H9 (cell line): ENCODE results near the gene SLC30A5. TPM values are rescaled to one million over a fixed set of nuclear protein-coding genes. Genes with fewer than 3 reads are reported as not detected.

Experiments used
- DNase-seq: peaks from one replicate; pipeline ENCODE4 v3.0.0-alpha.2; 2017
- H2AFZ ChIP-seq: one replicate; pipeline ENCODE4 v1.6.1; 2013; ENCODE audit warnings: mild to moderate bottlenecking, low read length, control low read depth, moderate library complexity
- H2AK5ac ChIP-seq: 2 replicates; pipeline ENCODE4 v1.6.1; 2013; ENCODE audit warnings: low read length, control low read depth, mixed read lengths; ENCODE audit not compliant: insufficient read length
- H2BK120ac ChIP-seq: one replicate; pipeline ENCODE4 v1.6.1; 2013; ENCODE audit warnings: low read depth, mild to moderate bottlenecking, low read length, control low read depth, inconsistent platforms; ENCODE audit not compliant: poor library complexity, severe bottlenecking
- H2BK12ac ChIP-seq: 2 replicates; pipeline ENCODE4 v1.6.1; 2013; ENCODE audit warnings: low read length, control low read depth, mixed read lengths, low read depth; ENCODE audit not compliant: insufficient read length
- H2BK15ac ChIP-seq: 2 replicates; pipeline ENCODE4 v1.6.1; 2013; ENCODE audit warnings: low read depth, low read length, control low read depth
- H2BK20ac ChIP-seq: one replicate; pipeline ENCODE4 v1.6.1; 2013; ENCODE audit warnings: low read depth, mild to moderate bottlenecking, low read length, control low read depth, inconsistent platforms; ENCODE audit not compliant: poor library complexity, severe bottlenecking
- H2BK5ac ChIP-seq: 2 replicates; pipeline ENCODE4 v1.6.1; 2013; ENCODE audit warnings: low read length, control low read depth, mixed read lengths; ENCODE audit not compliant: insufficient read length
- H3K14ac ChIP-seq: 2 replicates; pipeline ENCODE4 v1.6.1; 2013; ENCODE audit warnings: low read length, control low read depth; ENCODE audit not compliant: insufficient read depth
- H3K18ac ChIP-seq: 2 replicates; pipeline ENCODE4 v1.6.1; 2013; ENCODE audit warnings: low read depth, mild to moderate bottlenecking, mixed read lengths, low read length, control low read depth; ENCODE audit not compliant: insufficient read length
- H3K23ac ChIP-seq: 2 replicates; pipeline ENCODE4 v1.6.1; 2013; ENCODE audit warnings: low read length, control low read depth, mixed read lengths, low read depth; ENCODE audit not compliant: insufficient read length
- H3K23me2 ChIP-seq: 2 replicates; pipeline ENCODE4 v1.6.1; 2013; ENCODE audit warnings: low read depth, mild to moderate bottlenecking, mixed read lengths, low read length, control low read depth; ENCODE audit not compliant: insufficient read length, poor library complexity, severe bottlenecking
- H3K27ac ChIP-seq: 2 replicates; pipeline ENCODE4 v1.5.1; 2013; ENCODE audit warnings: low read length, control low read depth, mixed read lengths, low read depth; ENCODE audit not compliant: insufficient read length
- H3K27me3 ChIP-seq: 2 replicates; pipeline ENCODE4 v1.6.1; 2013; ENCODE audit warnings: low read length, control low read depth, inconsistent platforms; ENCODE audit not compliant: insufficient read depth
- H3K4ac ChIP-seq: 2 replicates; pipeline ENCODE4 v1.6.1; 2013; ENCODE audit warnings: low read depth, mild to moderate bottlenecking, control low read depth, inconsistent platforms, low read length, moderate library complexity
- H3K4me1 ChIP-seq: 2 replicates; pipeline ENCODE4 v1.6.1; 2013; ENCODE audit warnings: low read length, control low read depth, inconsistent platforms; ENCODE audit not compliant: insufficient read depth
- H3K4me2 ChIP-seq: 2 replicates; pipeline ENCODE4 v1.6.1; 2013; ENCODE audit warnings: low read length, control low read depth, mixed read lengths; ENCODE audit not compliant: insufficient read length, insufficient read depth
- H3K56ac ChIP-seq: 2 replicates; pipeline ENCODE4 v1.6.1; 2013; ENCODE audit warnings: low read depth, mild to moderate bottlenecking, mixed read lengths, low read length, control low read depth; ENCODE audit not compliant: insufficient read length
- H3K79me1 ChIP-seq: 2 replicates; pipeline ENCODE4 v1.6.1; 2013; ENCODE audit warnings: low read depth, mild to moderate bottlenecking, moderate library complexity, low read length, control low read depth, inconsistent platforms; ENCODE audit not compliant: insufficient read depth, poor library complexity, severe bottlenecking
- H3K79me2 ChIP-seq: 2 replicates; pipeline ENCODE4 v1.6.1; 2013; ENCODE audit warnings: low read length, control low read depth, inconsistent platforms; ENCODE audit not compliant: insufficient read depth
- H3K9ac ChIP-seq: 2 replicates; pipeline ENCODE4 v1.6.1; 2013; ENCODE audit warnings: low read length, control low read depth, mixed read lengths; ENCODE audit not compliant: insufficient read length; ENCODE audit errors: extremely low read depth
- H3K9me3 ChIP-seq: one replicate; pipeline ENCODE4 v1.6.1; 2013; ENCODE audit warnings: low read depth, low read length, inconsistent platforms; ENCODE audit not compliant: control insufficient read depth
- H3T11ph ChIP-seq: one replicate; pipeline ENCODE4 v1.6.1; 2013; ENCODE audit warnings: mild to moderate bottlenecking, low read length, control low read depth, inconsistent platforms
- H4K20me1 ChIP-seq: one replicate; pipeline ENCODE4 v1.6.1; 2013; ENCODE audit not compliant: control insufficient read depth, insufficient read length, insufficient read depth
- H4K5ac ChIP-seq: 2 replicates; pipeline ENCODE4 v1.6.1; 2013; ENCODE audit warnings: low read depth, mild to moderate bottlenecking, mixed read lengths, low read length, control low read depth; ENCODE audit not compliant: insufficient read length
- H4K8ac ChIP-seq: replicated peaks from 2 replicates; pipeline ENCODE4 v1.6.1; 2013; ENCODE audit warnings: low read length, control low read depth, mixed read lengths, low read depth; ENCODE audit not compliant: insufficient read length
- H4K91ac ChIP-seq: 2 replicates; pipeline ENCODE4 v1.6.1; 2013; ENCODE audit warnings: low read depth, mild to moderate bottlenecking, moderate library complexity, mixed read lengths, low read length, control low read depth; ENCODE audit not compliant: insufficient read length
- H3K27ac Mint-ChIP-seq, 3 experiments: 2 replicates in 2 of 3; 3 replicates in 1 of 3; pipeline ENCODE4 v1.8.0; 2020 to 2021; ENCODE audit warnings: mixed read lengths in 3 of 3, mild to moderate bottlenecking in 1 of 3, moderate library complexity in 1 of 3
- H3K27me3 Mint-ChIP-seq: 2 replicates; pipeline ENCODE4 v1.8.0; 2021; ENCODE audit warnings: low read depth, mild to moderate bottlenecking, moderate library complexity, mixed read lengths
- H3K36me3 Mint-ChIP-seq, 3 experiments: 2 replicates in 2 of 3; 3 replicates in 1 of 3; pipeline ENCODE4 v1.8.0; 2020 to 2021; ENCODE audit warnings: low read depth in 3 of 3, mixed read lengths in 3 of 3; ENCODE audit not compliant: insufficient read depth in 1 of 3
- H3K4me1 Mint-ChIP-seq, 2 experiments: 2 replicates each; pipeline ENCODE4 v1.8.0; 2020; ENCODE audit warnings: mixed read lengths in 2 of 2
- H3K4me3 Mint-ChIP-seq, 2 experiments: 2 replicates in 1 of 2; 3 replicates in 1 of 2; pipeline ENCODE4 v1.8.0; 2020 to 2021; ENCODE audit warnings: mild to moderate bottlenecking in 2 of 2, mixed read lengths in 2 of 2, moderate library complexity in 1 of 2
- H3K9me3 Mint-ChIP-seq, 2 experiments: 2 replicates in 1 of 2; 3 replicates in 1 of 2; pipeline ENCODE4 v1.8.0; 2020; ENCODE audit warnings: mild to moderate bottlenecking in 2 of 2, mixed read lengths in 2 of 2, moderate library complexity in 1 of 2
- WGBS: extraction: QIAGEN DNeasy Blood & Tissue Kit; methylation state at CpG from one replicate; pipeline ENCODE4 v1.1.7; 2013; ENCODE audit warnings: missing lambda C conversion rate, low lambda C conversion rate, mixed read lengths; ENCODE audit not compliant: insufficient read length; ENCODE audit errors: extremely low coverage; 5-methylcytosine and 5-hydroxymethylcytosine counted together
- total RNA-seq: library from RNA; stranded (reverse); gene quantifications from 2 replicates; pipeline ENCODE4 v1.2.1, GENCODE V29; 2021
- TF ChIP-seq, protein P1 (sequence below): fragments of 200-600 bp; sonication (generic); conservative IDR thresholded peaks from 3 replicates; pipeline ENCODE4 v1.8.0; 2021; ENCODE audit warnings: antibody characterized with exemption, mild to moderate bottlenecking

The SLC30A5 gene
- total RNA-seq, 1 experiment from 2014 or later = 33.7 TPM

DNA sequence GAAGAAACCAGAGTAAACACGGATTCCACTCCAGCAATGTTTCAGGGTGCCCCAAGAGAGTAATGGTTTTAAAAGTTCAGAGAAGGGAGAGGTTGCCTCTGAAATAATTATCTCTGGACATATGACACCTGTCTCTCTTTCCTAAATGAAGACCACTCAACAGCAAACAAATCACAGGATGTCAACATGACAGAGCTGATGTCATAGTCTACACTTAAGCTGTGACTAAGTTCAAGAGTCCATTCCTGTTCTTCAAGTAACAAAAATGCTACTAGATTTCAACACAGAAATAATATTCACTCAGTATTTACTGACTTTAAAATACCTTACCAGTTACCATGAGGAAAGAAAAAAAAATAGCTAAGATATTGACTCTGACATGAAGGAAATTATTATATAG is 44.7 kb upstream of the SLC30A5 start:
- no peak overlapping the region for H2BK20ac ChIP-seq
- no peak overlapping the region for H3K9ac ChIP-seq
- Mint-ChIP-seq H3K9me3 (no peaks in the 10 kb centered on the region), H3K36me3 (no peaks in the 10 kb centered on the region), H3K4me3 (no peak overlapping the region), H3K27me3 (no peaks in the 10 kb centered on the region; the same call in 1 of the 2 replicates), H3K4me1 (no peaks in the 10 kb centered on the region), H3K27ac (no peak overlapping the region)
- no peak overlapping the region for H3T11ph ChIP-seq
- H3K18ac ChIP-seq = no peak overlapping the region
- no peaks in the 10 kb centered on the region for H3K4me1 ChIP-seq
- H2AK5ac ChIP-seq = no peak overlapping the region
- no peak overlapping the region for H2AFZ ChIP-seq
- H3K27ac ChIP-seq = no peak overlapping the region
- no peak overlapping the region for H3K56ac ChIP-seq
- no peak overlapping the region for H3K4ac ChIP-seq
- no peaks in the 10 kb centered on the region for H3K79me1 ChIP-seq
- no peak overlapping the region for H3K14ac ChIP-seq
- H3K23me2 ChIP-seq = no peaks in the 10 kb centered on the region
- no CpG with 5 or more reads among the region's 1 CpG for WGBS
- no peak overlapping the region for H3K23ac ChIP-seq
- no peaks in the 10 kb centered on the region for H4K20me1 ChIP-seq
- H3K9me3 ChIP-seq = no peaks in the 10 kb centered on the region
- no peak overlapping the region for H2BK120ac ChIP-seq
- H3K79me2 ChIP-seq = no peaks in the 10 kb centered on the region
- H2BK5ac ChIP-seq = no peak overlapping the region
- TF ChIP-seq, protein P1, sequence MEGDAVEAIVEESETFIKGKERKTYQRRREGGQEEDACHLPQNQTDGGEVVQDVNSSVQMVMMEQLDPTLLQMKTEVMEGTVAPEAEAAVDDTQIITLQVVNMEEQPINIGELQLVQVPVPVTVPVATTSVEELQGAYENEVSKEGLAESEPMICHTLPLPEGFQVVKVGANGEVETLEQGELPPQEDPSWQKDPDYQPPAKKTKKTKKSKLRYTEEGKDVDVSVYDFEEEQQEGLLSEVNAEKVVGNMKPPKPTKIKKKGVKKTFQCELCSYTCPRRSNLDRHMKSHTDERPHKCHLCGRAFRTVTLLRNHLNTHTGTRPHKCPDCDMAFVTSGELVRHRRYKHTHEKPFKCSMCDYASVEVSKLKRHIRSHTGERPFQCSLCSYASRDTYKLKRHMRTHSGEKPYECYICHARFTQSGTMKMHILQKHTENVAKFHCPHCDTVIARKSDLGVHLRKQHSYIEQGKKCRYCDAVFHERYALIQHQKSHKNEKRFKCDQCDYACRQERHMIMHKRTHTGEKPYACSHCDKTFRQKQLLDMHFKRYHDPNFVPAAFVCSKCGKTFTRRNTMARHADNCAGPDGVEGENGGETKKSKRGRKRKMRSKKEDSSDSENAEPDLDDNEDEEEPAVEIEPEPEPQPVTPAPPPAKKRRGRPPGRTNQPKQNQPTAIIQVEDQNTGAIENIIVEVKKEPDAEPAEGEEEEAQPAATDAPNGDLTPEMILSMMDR = no peak
- H3K27me3 ChIP-seq = no peaks in the 10 kb centered on the region
- no peak overlapping the region for H3K4me2 ChIP-seq
- no peak overlapping the region for H4K5ac ChIP-seq
- no peak overlapping the region for H2BK12ac ChIP-seq
- no peak for DNase-seq
- no peak overlapping the region for H4K91ac ChIP-seq
- no peak overlapping the region for H4K8ac ChIP-seq
- H2BK15ac ChIP-seq = no peak overlapping the region
